HG03135 (cell line): ENCODE results near the gene SYNPR.

Source experiments
- ATAC-seq: cut with Tn5 transposase; IDR thresholded peaks from one replicate; pipeline ENCODE4 v1.9.1; 2021; ENCODE audit warnings: mild to moderate bottlenecking, moderate library complexity; ENCODE audit not compliant: unreplicated experiment

Gene SYNPR

GRCh38 chr3:63462732-63463131, 184.6 kb downstream of the SYNPR start:
- no peak for ATAC-seq

- ATAC-seq, result no peak
These were observed 189.3 kb downstream of the SYNPR start for GRCh38 chr3:63467392-63467791.

GRCh38 chr3:63470745-63471144, 192.6 kb downstream of the SYNPR start:
- no peak for ATAC-seq

- ATAC-seq, result no peak
These were observed 193.7 kb downstream of the SYNPR start for GRCh38 chr3:63471781-63472180.

GRCh38 chr3:63473641-63474166, 195.6 kb downstream of the SYNPR start:
- no peak for ATAC-seq

- ATAC-seq, result no peak
These were observed 196.9 kb downstream of the SYNPR start for GRCh38 chr3:63474828-63475518.

- ATAC-seq, result no peak
These were observed 199.5 kb downstream of the SYNPR start for GRCh38 chr3:63477494-63478129.

GRCh38 chr3:63478990-63479660, 201.0 kb downstream of the SYNPR start:
- no peak for ATAC-seq

- no peak for ATAC-seq
These were observed 201.5 kb downstream of the SYNPR start for GRCh38 chr3:63479661-63480035.

GRCh38 chr3:63481627-63482026, 203.5 kb downstream of the SYNPR start:
- ATAC-seq, result no peak

GRCh38 chr3:63482341-63482740, 204.2 kb downstream of the SYNPR start:
- ATAC-seq, result no peak

GRCh38 chr3:63492464-63492863, 214.4 kb downstream of the SYNPR start:
- ATAC-seq, result no peak

GRCh38 chr3:63493101-63493500, 215.0 kb downstream of the SYNPR start:
- no peak for ATAC-seq

GRCh38 chr3:63494646-63495045, 216.5 kb downstream of the SYNPR start:
- ATAC-seq, result no peak

- ATAC-seq, result no peak
These were observed 219.5 kb downstream of the SYNPR start for GRCh38 chr3:63497641-63498040.

GRCh38 chr3:63500196-63500595, 222.1 kb downstream of the SYNPR start:
- ATAC-seq, result no peak

- ATAC-seq, result no peak
These were observed 230.2 kb downstream of the SYNPR start for GRCh38 chr3:63508305-63508704.

GRCh38 chr3:63508771-63509170, 230.7 kb downstream of the SYNPR start:
- ATAC-seq, result no peak

GRCh38 chr3:63513791-63514190, 235.7 kb downstream of the SYNPR start:
- ATAC-seq, result no peak

- ATAC-seq, result no peak
These were observed 236.6 kb downstream of the SYNPR start for GRCh38 chr3:63514678-63515077.

GRCh38 chr3:63519426-63519825, 241.3 kb downstream of the SYNPR start:
- ATAC-seq, result no peak

GRCh38 chr3:63521657-63522056, 243.5 kb downstream of the SYNPR start:
- ATAC-seq, result no peak
